A673 (cell line): ENCODE results near the gene SUN1.

Experiments
- CTCF ChIP-seq: fragments of 300-800, 200-600 bp; sonication (generic); conservative IDR thresholded peaks from 2 replicates; pipeline ENCODE4 v1.5.1; 2017; ENCODE audit warnings: low read depth, mild to moderate bottlenecking, antibody characterized with exemption, low read length, moderate library complexity, mixed read lengths
- EZH2 ChIP-seq: fragments of 200-600 bp; sonication (generic); IDR thresholded peaks from 2 replicates; pipeline ENCODE4 v1.6.1; 2017; ENCODE audit warnings: borderline replicate concordance, low read depth, mild to moderate bottlenecking, mixed read lengths, antibody characterized with exemption, low read length; ENCODE audit not compliant: poor library complexity, severe bottlenecking

- no peak for TF ChIP-seq CTCF
- TF ChIP-seq EZH2, result no peak
These were observed 3.3 kb upstream of the SUN1 start for GRCh38 chr7:828793-829561.
